GM12891 (cell line): Measurements from ENCODE around the gene SOBP.
A peak's percentile ranks its signal among the peaks of the same experiment; 100 is the strongest.

ENCODE experiments used
- DNase-seq: peaks from one replicate; pipeline ENCODE4 v3.0.0; 2011; ENCODE audit warnings: low spot score; ENCODE audit not compliant: insufficient read length
- FAIRE-seq: peaks from 2 replicates; lab custom pipeline; 2011; peaks lifted over from hg19 to GRCh38; lab: Jason Lieb, UNC
- PAX5 ChIP-seq: IDR thresholded peaks from 2 replicates; pipeline ENCODE4 v1.6.1; 2011; ENCODE audit warnings: low read length, moderate library complexity, mild to moderate bottlenecking; ENCODE audit not compliant: insufficient read depth, severe bottlenecking
- POLR2A ChIP-seq: IDR thresholded peaks from 2 replicates; pipeline ENCODE4 v1.6.1; 2011; ENCODE audit warnings: low read depth, low read length, control low read depth
- POLR2AphosphoS5 ChIP-seq: IDR thresholded peaks from 2 replicates; pipeline ENCODE4 v1.6.1; 2011; ENCODE audit warnings: low read depth, low read length, control low read depth
- POU2F2 ChIP-seq: IDR thresholded peaks from 2 replicates; pipeline ENCODE4 v1.6.1; 2011; ENCODE audit warnings: low read depth, mild to moderate bottlenecking, control low read depth, low read length, moderate library complexity
- SPI1 ChIP-seq: IDR thresholded peaks from 2 replicates; pipeline ENCODE4 v1.6.1; 2011; ENCODE audit warnings: low read depth, low read length, control low read depth
- TAF1 ChIP-seq: IDR thresholded peaks from 2 replicates; pipeline ENCODE4 v1.6.1; 2011; ENCODE audit warnings: low read depth, low read length, control low read depth

SOBP gene

DNA sequence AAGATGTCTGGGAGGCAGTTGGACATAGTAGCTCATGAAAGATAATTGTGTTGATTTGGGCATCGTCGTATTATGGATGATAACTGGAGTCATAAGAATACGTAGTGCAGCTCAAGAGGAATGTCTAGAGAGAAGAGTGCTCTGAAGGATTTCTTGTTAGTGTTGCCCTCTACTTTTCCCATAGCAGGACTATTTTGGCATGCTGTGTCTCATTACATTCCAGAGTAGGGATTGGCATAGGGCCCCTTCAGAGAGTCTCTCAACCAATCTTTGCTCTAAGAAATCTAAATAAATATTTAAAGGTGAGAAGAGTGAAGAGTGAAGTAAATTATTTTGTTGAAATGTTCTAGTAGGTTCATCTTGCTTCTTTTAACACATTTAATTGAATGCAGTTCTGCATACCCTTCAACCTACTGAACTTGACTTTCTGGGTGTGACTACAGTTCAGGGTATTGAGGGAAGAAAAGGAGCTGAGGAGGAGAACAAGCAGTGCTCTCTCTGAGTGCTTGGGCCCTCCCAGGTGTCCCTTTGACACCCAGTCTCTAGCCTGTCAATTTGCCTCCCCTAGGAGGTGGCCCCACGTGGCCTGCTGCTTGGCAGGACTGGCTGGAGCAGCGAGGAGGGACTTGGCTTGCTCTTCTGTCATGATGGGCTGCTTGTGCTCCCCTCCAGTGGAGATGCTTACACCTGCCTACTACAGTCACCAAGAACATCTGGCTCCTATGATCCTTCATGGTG is 33.3 kb downstream of the SOBP start:
- no peak for TF ChIP-seq PAX5
- DNase-seq, result no peak
- FAIRE-seq, result no peak

- DNase-seq, result no peak
- FAIRE-seq, result no peak
- TF ChIP-seq TAF1, result no peak
- TF ChIP-seq PAX5, result no peak
- no peak for TF ChIP-seq POLR2AphosphoS5
- TF ChIP-seq POU2F2, result no peak
- no peak for TF ChIP-seq POLR2A
- no peak for TF ChIP-seq SPI1
Observed at GRCh38 chr6:107523794-107524193, 33.9 kb downstream of the SOBP start.

DNA sequence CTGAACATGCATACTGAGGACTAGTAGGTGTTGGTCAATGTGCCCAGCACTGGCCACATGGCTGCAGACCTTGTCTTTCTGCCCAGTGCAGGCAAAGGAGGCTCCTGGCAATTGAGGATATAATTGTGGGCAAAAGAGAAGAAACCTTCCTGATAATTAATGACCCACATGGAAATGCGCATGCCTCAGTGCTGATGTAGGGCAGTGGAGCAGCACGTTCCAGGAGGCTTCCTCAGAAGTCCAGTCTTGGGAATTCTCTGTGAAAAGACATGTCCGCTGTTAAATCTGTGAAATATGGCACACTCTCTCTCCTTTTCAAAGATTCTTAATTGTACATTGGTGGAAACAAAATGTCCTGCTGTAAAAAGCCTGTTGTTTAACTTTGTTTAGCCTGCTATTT is 34.7 kb downstream of the SOBP start:
- DNase-seq (no peak), FAIRE-seq (no peak)
- TF ChIP-seq PAX5 (no peak), TAF1 (no peak)

- no peak for DNase-seq
- FAIRE-seq, result no peak
- TF ChIP-seq POLR2A, result no peak
- TF ChIP-seq POU2F2, result no peak
- no peak for TF ChIP-seq PAX5
- no peak for TF ChIP-seq SPI1
- TF ChIP-seq POLR2AphosphoS5, result no peak
- TF ChIP-seq TAF1, result no peak
Observed at GRCh38 chr6:107531868-107532267, 42.0 kb downstream of the SOBP start.

GRCh38 chr6:107532706-107533105 is 42.8 kb downstream of the SOBP start:
- no peak for TF ChIP-seq SPI1
- TF ChIP-seq POU2F2, result no peak
- no peak for TF ChIP-seq POLR2A
- TF ChIP-seq PAX5, result no peak
- no peak for DNase-seq
- no peak for FAIRE-seq

DNA sequence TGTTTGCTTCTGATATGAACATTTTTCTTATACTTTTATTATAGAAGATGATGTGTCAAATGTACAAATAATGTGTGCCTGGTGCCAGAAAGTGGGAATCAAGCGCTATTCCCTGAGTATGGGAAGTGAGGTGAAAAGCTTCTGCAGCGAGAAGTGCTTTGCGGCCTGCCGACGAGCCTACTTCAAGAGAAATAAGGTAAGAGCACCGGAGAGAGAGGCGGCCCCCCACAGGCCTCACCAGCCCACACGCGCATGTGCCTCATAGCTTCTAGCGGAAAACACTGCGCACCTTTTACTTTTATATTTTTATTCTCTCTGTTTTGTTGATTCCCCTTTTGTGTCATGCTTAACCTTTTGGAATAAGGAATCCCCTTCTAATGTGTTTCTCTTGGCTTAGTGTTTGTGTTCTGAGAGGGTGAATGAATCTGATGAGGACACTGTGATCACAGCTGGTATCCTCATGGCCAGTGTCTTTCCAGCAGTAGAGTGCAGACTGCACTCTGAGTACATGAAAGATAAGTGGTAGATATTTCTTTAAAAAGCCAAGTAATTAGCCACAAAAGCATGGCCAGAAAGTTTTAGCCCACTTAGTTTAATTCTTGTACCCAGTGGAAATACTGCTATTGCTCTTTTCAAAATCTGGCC is 43.6 kb downstream of the SOBP start:
- FAIRE-seq, result no peak
- TF ChIP-seq SPI1 (no peak), PAX5 (no peak), POLR2A (no peak), POU2F2 (no peak), POLR2AphosphoS5 (no peak), TAF1 (no peak)
- DNase-seq, result no peak

- FAIRE-seq, result no peak
- no peak for DNase-seq
- TF ChIP-seq PAX5 (no peak), POLR2AphosphoS5 (no peak), POLR2A (no peak), TAF1 (no peak), SPI1 (no peak), POU2F2 (no peak)
Observed at GRCh38 chr6:107534571-107535141, 44.7 kb downstream of the SOBP start.

DNA sequence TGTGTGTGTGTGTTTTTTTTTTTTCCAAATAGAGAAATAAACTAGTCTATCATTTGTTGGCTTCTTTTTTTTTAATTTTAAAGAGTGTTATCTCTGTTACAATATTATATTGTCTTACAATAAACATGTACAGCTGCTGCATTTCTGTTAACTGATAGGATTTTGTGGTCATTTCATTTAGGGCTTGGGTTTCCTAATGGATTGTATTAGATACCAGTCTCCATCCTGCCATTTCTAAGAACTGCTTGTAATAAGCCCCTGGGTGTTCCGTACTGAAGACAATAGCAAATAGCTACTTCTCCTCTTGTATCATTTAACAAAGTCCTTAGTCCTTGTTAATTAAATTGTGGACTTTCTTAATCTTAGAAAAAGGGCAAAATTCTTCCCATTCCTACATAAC is 45.7 kb downstream of the SOBP start:
- DNase-seq (no peak), FAIRE-seq (no peak)

GRCh38 chr6:107536180-107536961 is 46.5 kb downstream of the SOBP start:
- TF ChIP-seq SPI1 (no peak), TAF1 (no peak), POLR2AphosphoS5 (no peak), POU2F2 (no peak), POLR2A (no peak), PAX5 (no peak)
- FAIRE-seq, result peak; percentile 72
- DNase-seq, result no peak

More for the DNA sequence above, 45.7 kb downstream of the SOBP start:
- no peak for TF ChIP-seq TAF1
- TF ChIP-seq POLR2A, result no peak
- no peak for TF ChIP-seq POU2F2
- no peak for TF ChIP-seq PAX5
- no peak for TF ChIP-seq SPI1
- no peak for TF ChIP-seq POLR2AphosphoS5

GRCh38 chr6:107537559-107537958 is 47.6 kb downstream of the SOBP start:
- DNase-seq (no peak), FAIRE-seq (no peak)
- TF ChIP-seq PAX5 (no peak), SPI1 (no peak), POLR2A (no peak), TAF1 (no peak), POU2F2 (no peak), POLR2AphosphoS5 (no peak)
